ENCODE results near the gene LRPPRC. TPM values are rescaled to one million over a fixed set of nuclear protein-coding genes. Genes with fewer than 3 reads are reported as not detected.

LRPPRC gene
- total and polyA plus RNA-seq, 2 experiments from 2014 or later, result 163 to 200 TPM

GRCh38 chr2:43998263-43998662 lies 2.5 kb upstream of the LRPPRC start:
- H3K27me3 Mint-ChIP-seq (ENCODE audit: insufficient read depth, low read depth, poor library complexity), result peaks cover 25% of the 10 kb centered on the region
- Histone ChIP-seq H2AFZ (no peak overlapping the region), H3K4me3 (no peak overlapping the region), H3K36me3 (ENCODE audit: insufficient read depth) (peaks cover 12% of the 10 kb centered on the region), H3K27ac (ENCODE audit: low read depth) (no peak overlapping the region), H4K20me1 (replicated peaks; ENCODE audit: insufficient read depth) (peaks cover 17% of the 10 kb centered on the region), H3K4me2 (no peak overlapping the region), H3K9me2 (ENCODE audit: insufficient read depth) (no peaks in the 10 kb centered on the region), H3K27me3 (ENCODE audit: insufficient read depth) (no peaks in the 10 kb centered on the region), H3K79me2 (replicated peaks; ENCODE audit: insufficient read depth) (peaks cover 25% of the 10 kb centered on the region), H3F3A (replicated peaks; ENCODE audit: low read depth) (no peaks in the 10 kb centered on the region), H3K4me1 (ENCODE audit: insufficient read depth) (peaks cover 15% of the 10 kb centered on the region)
- no peak overlapping the region for H3K27ac Mint-ChIP-seq
- peaks cover 16% of the 10 kb centered on the region for H3K4me1 Mint-ChIP-seq
- H3K9me3 Mint-ChIP-seq, result peaks cover 4% of the 10 kb centered on the region; the same call in 1 of the 3 replicates
- TF ChIP-seq JUNB (IDR thresholded peaks at IDR 0.05; ENCODE audit: unreplicated experiment) (no peak), ZNF114 (CRISPR knock-in tag; IDR thresholded peaks at IDR 0.05) (no peak), REST (IDR thresholded peaks at IDR 0.05; ENCODE audit: unreplicated experiment) (no peak), ETS1 (IDR thresholded peaks at IDR 0.05) (no peak), EZH2 (IDR thresholded peaks at IDR 0.05; ENCODE audit: low read depth, unreplicated experiment) (no peak), CREB1 (CRISPR knock-in tag; IDR thresholded peaks at IDR 0.05; ENCODE audit: low read depth) (no peak), EZH2phosphoT487 (IDR thresholded peaks at IDR 0.05; ENCODE audit: unreplicated experiment) (no peak), NANOG (IDR thresholded peaks at IDR 0.05; ENCODE audit: borderline replicate concordance) (no peak), ZNF331 (CRISPR knock-in tag; IDR thresholded peaks at IDR 0.05; ENCODE audit: low read depth) (no peak), POLR2AphosphoS5 (IDR thresholded peaks at IDR 0.05; ENCODE audit: low read depth) (no peak), ZNF462 (CRISPR knock-in tag; IDR thresholded peaks at IDR 0.05) (no peak), STAT1 (IDR thresholded peaks at IDR 0.05; ENCODE audit: unreplicated experiment) (no peak), CTCF (conservative IDR thresholded peaks at IDR 0.05; ENCODE audit: low read depth in 2 of 2) (no peak)
- no peak overlapping the region for H3K4me3 Mint-ChIP-seq
- DNase-seq (ENCODE audit: low spot score) (no peak), ATAC-seq (no peak)
- H3K36me3 Mint-ChIP-seq (ENCODE audit: low read depth), result peaks cover 20% of the 10 kb centered on the region
